GM12873 (cell line): ENCODE measurements around the gene VPS9D1.

ENCODE experiments used
- CTCF ChIP-seq: IDR thresholded peaks from 2 replicates; pipeline ENCODE4 v1.5.1; 2012; ENCODE audit warnings: low read depth, mild to moderate bottlenecking, moderate library complexity, low read length, control low read depth; ENCODE audit not compliant: insufficient read depth; ENCODE audit errors: missing control alignments

Gene VPS9D1

GRCh38 chr16:89723279-89724250 is 2.9 kb upstream of the VPS9D1 start:
- no peak for TF ChIP-seq CTCF

GRCh38 chr16:89722392-89723278 is 1.9 kb upstream of the VPS9D1 start:
- TF ChIP-seq CTCF, result no peak

GRCh38 chr16:89721546-89722391 is 1.1 kb upstream of the VPS9D1 start:
- TF ChIP-seq CTCF, result no peak

- TF ChIP-seq CTCF, result no peak
Observed at GRCh38 chr16:89720551-89720812, 216 bp downstream of the VPS9D1 start.

DNA sequence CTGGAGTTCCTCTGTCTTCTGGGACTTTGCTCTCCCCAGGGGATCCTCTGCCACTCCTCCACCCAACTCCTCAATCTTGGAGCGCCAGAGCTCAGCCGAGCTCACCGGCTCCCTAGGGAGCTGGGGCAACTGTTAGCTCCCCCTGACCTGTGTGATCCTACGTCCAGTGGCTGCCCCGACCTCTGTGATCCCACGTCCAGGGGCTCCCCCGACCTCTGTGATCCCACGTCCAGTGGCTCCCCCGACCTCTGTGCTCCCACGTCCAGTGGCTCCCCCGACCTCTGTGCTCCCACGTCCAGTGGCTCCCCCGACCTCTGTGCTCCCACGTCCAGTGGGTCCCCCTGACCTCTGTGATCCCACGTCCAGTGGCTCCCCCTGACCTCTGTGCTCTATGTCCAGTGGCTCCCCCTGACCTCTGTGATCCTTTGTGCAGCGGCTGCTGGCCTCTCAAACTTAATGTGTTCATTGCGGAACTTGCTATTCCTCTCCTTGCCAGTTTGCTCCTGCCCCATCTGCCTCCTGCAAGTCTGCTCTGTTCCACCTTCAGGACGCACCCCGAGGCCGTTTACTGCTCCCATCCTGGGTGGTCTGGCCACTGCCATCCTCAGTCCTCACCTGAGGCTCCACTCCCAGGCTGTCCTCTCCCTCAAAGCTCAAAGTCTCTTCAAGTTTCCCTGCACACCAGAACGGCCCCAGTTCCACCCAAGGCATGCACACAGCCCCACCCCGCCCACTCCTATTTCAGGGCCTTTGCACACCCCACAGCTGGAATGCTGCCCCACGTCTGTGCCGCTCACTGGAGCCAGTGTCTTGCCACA is 2.8 kb downstream of the VPS9D1 start:
- TF ChIP-seq CTCF, result no peak

DNA sequence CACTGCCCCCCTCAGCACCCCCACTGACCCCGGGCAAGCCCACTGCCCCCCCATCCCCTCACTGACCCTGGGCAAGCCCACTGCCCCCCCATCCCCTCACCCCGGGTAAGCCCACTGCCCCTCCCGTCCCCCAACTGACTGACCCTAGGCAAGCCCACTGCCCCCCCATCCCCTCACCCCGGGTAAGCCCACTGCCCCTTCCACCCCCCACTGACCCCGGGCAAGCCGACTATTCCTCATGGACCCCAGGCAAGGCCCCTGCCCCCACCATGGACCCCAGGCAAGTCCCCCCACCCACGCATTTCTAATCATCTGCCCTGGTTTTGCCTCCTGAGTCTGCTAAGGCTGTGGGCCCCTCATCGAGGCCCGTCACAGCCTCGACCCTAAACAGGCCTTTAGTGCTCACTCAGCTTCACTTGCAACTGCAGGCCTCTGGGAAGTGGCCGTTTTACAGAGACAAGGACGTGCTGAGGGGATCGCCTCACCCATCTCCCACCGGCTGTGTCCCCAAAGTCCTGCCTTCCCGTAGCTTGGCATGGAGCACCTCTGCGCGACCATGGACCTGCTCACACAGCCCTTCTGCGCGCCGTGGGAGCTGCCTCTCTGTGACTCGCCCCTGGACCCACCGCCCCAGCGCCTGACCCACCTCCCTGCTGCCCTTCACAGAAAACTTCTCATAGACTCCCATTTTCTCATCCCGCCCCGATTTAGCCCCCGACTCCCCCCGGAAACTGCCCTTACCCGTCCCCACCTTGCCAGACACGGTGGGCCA is 3.6 kb downstream of the VPS9D1 start:
- no peak for TF ChIP-seq CTCF
